GM21825 (cell line): ENCODE measurements around the gene ZNF761.
"Not testable (repeated sequence)": the region's sequence is repeated elsewhere in the genome, so short reads cannot be mapped to it uniquely, and the experiment has no call there.

Source experiments
- ATAC-seq: cut with Tn5 transposase; IDR thresholded peaks from one replicate; pipeline ENCODE4 v1.9.1; 2021; ENCODE audit warnings: mild to moderate bottlenecking, moderate library complexity; ENCODE audit not compliant: unreplicated experiment

The ZNF761 gene

DNA sequence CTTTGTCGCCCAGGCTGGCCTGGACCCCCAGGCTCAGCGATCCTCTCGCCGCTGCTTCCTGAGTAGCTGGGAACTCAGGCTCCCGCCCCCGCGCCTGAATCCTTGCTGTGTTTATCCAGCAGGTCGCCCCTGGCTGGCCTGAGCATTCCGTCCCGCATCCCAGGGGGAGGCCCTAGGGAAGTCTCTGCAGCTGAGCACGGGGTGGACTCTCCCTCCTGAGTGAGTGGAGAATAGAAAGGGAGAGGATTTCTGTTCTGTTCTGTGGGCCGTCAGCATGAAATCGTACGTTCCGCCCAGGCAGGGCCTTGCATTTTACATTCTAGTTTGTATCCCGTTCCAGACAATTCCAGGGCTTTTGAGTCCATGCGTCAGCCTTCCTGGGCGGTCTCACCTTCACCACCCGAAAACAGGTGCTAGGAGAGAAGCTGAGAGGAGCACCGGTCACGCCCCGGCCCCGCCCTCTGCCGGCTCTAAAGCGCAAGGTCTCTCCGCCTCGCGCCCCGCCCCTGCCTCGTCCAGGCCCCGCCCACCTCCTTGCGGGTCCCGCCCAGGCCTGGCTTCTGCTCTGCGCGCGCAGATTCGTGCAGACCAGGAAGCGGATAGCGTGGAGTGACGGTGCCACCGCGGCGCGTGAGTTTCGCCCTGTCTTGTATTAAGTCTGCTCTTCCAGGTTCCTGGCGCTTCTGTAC, at the start of gene ZNF761:
ZNF761 (plus strand) TSS at position 586 of the 689 bp plus-strand sequence. CDS start 15,285 bp downstream, outside the sequence.
- peak; percentile 97 for ATAC-seq

DNA sequence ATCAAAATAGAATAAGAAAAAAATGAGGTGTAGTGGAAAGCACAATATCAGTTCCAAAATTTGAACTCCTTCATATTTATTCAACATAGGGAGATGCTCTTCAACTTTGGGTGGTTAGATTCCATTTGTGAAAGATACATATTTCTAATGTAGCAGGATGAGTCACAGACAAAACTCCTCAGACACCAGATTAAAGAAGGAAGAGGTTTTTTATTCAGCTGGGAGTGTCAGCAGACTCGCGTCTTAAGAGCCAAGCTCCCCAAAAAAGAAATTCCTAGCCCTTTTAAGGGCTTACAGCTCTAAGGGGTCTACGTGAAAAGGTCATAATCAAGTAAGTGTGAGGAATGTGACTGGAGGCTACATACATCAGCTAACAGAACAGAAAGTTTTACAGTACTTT, 43.6 kb upstream of the ZNF761 start:
- no peak for ATAC-seq

DNA sequence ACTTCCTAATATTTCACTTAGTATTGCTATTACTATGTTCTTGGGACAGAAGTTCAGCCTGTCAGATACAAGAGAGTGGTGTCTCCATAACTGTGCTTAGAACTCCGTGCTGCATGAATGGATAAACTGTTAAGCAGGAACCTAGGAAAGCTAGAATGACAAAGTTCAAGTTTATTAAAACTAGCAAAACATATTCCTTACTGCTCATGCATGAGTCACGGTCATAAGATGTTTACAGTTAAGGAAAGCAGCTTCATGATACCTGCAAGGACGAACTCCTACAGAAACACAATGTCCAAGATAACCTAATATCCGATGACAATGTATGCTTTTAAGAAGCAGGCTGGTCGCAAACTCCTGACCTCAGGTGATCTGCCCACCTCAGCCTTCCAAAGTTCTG, 42.9 kb upstream of the ZNF761 start:
- ATAC-seq = no peak

DNA sequence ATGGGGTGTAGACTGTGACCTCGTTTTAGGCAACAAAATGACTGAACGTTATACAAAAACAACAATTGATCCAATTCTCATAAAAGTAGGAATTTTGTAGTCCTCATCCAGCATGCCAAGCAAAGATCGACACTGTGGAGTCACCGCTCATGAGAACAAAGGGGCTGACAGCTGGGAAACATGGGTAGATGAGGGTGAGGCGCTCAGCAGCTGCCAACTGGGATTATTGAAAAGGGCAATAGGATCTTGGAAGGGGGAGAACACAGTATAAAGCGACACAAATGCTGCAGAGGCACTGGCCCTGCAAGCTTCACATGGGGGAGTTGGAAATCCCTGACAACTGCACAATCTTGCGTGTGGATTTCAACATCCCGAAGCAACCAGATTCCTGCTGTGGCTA, 42.2 kb upstream of the ZNF761 start:
- ATAC-seq = no peak

DNA sequence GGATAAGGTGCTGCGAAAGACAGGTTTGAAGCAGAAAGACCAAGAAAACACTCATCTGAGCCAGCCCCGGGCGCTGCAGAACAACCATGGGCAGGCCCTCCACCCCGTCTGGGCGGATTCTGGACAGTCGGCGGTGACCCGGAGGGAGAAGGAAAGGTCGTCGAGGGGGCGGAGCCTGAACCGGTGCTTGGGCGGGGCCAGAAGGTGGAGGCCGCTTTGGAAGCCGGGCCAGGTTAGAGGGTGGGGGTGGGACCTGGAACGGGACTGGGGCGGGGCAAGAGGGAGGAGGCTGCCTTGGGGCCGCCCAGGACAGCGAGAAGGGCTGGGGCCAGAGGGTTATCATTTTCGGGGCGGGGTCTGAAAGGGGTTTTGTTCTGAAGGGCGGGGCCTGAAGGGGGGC, 41.8 kb upstream of the ZNF761 start:
- ATAC-seq = no peak

DNA sequence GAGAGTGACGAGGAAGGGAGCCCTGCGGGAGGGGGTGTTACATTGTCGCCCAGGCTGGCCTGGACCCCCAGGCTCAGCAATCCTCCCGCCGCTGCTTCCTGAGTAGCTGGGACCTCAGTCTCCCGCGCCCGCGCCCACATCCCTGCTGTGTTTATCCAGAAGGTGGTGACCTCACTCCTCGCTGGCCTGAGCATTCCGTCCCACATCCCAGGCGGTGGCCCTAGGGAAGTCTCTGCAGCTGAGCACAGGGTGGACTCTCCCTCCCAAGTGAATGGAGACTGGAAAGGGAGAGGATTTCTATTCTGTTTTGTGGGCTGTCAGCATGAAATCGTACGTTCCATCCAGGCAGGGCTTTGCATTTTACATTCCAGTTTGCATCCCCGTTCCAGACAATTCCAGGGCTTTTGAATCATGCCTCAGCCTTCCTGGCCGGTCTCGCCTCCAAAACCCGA, 37.2 kb upstream of the ZNF761 start:
- ATAC-seq = peak; percentile 6

DNA sequence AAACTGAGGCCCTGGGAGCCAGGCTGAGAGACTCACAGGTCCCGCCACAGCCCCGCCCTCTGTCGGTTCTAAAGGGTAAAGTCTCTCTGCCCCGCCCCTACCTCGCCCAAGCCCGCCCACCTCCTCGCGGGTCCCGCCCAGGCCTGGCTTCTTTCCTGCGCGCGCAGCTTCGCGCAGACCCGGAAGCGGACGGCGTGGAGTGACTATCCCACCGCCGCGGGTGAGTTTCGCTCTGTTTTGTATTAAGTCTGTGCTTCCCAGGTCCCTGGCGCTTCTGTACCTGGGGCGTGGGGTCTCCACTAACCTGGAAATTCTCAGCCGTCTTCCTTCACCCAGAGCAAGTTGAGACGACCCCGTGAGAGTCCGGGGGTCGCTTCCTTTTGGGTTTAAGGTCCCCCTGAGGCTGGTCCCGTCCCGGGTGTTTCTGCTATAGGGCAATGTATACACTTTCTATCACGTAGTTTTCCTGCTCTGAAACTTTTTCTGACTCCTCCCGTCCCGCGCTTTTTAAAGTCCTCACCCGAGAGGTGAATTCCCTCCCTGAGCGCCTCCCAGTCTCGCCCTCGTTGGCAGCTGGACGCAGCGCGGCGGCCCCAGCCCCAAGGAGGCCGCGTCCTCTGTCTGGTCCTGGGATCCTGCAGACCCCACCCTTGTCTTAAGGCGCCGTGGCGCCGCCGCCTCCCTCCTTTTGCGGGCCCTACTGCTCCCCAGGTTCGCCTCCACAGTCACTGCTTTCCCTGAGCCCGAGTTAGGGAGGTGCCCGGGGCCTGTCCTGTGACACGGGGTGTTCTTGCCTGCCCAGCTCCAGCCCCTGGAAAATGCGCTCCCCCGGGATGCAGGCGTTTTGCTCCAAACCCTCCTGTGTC, 36.6 kb upstream of the ZNF761 start, which contains the start of gene ZNF765:
ZNF765 (plus strand) TSS at position 176 of the 866 bp plus-strand sequence. CDS start 2,867 bp downstream, outside the sequence.
- peak; percentile 79 for ATAC-seq

DNA sequence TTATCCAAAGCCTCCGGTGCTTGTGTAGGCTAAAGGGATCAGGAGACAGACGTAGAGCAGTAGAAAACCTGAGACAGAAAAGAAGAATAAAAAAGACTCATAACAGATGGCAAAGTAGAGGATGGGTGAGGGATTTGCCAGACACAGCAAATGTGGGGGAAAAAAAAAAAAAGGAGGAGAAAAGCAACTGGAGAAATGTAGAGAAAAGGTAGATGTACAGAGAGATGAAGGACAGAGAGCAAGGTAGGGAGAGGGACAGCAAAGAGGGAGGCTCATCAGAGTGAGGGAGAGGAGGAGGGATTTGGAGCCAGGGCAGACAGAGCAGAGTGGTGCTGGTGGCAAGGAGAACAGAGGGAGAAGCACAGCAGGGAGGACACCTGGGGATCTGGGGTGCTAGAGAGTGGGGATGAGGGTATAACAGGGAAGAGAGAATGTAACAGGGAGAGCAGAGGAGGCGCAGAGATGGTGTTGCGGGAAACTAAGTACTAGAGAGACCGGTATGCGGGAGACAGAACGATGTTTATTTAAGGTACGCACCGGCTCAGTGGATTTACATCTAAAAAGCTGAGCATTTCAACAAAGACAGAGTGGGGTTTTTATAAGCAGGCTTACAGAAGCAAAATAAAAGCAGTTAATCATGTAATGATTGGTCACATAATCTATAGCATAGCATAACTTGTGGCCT, 35.8 kb upstream of the ZNF761 start:
- not testable (repeated sequence) for ATAC-seq

DNA sequence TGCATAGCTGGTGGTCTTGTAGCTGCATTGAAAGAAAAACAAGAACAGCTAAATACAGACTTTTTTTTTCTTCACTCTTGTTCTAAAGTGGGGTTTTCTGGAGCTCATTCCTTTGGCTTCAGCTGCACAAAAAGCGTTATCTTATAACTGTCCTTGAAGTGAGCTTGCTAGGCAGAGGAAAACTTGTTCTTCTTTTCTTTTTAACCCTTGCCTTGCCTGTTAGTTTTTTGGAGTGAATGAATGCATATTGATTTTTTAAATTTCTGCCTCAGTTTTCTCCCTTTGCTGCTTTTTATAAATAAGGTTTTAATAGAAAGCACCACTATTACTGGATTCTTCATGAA, 35.3 kb upstream of the ZNF761 start:
- ATAC-seq = no peak

DNA sequence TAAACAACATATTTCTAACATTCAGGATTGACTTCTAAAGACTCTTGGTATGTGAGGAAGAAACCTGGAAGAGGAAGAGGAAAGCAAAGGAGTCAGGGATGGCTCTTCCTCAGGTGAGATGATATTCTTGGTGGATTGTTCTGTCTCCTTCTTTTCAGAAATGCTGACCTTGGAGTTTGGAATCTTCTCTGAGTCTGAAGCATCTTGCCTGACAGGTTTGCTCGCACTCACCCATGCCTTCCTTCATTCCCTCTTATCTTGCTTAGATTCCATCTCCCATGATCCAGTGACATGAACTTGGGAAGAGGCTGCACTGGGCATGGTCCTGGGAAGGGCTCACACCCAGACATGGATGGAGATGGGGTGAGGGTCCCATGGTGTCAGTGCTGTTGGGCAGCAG, 33.9 kb upstream of the ZNF761 start:
- ATAC-seq = not testable (repeated sequence)

DNA sequence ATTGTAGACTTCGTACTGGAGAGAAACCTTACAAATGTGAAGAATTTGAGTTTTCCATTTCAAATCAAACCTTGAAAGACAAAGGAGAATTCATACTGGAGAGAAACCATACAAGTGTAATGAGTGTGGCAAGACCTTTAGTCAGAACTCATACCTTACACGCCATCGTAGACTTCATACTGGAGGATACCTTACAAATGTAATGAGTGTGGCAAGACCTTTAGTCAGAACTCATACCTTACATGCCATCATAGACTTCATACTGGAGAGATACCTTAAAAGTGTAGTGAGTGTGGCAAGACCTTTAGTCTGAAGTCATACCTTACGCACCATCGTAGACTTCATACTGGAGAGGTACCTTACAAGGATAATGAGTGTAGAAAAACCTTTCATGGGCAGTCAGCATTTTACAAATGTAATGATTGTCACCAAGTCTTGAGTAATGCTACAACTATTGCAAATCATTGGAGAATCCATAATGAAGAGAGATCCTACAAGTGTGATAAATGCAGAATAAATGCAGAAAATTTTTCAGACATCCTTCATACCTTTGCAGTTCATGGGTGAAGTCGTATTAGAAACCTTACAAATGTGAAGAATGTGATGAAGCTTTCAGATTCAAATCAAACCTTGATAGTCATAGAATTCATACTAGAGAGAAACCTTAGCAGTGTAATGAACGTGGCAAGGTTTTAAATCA, 22.1 kb upstream of the ZNF761 start:
- no peak for ATAC-seq

DNA sequence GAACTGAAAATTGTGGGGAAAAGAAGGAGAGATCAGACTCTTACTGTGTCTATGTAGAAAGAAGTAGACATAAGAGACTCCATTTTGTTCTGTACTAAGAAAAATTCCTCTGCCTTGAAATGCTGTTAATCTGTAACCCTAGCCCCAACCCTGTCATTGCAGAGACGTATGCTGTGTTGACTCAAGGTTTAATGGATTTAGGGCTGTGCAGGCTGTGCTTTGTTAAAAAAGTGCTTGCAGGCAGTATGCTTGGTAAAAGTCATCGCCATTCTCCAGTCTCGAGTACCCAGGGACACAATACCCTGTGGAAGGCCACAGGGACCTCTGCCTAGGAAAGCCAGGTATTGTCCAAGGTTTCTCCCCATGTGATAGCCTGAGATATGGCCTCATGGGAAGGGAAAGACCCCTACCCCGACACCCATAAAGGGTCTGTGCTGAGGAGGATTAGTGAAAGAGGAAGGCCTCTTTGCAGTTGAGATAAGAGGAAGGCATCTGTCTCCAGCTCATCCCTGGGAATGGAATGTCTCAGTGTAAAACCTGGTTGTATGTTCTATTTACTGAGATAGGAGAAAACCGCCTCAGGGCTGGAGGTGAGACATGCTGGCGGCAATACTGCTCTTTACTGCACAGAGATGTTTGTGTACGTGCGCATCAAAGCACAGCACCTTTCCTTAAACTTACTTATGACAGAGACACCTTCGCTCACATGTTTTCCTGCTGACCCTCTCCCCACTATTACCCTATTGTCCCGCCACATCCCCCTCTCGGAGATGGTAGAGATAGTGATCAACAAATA, 11.1 kb upstream of the ZNF761 start:
- ATAC-seq = not testable (repeated sequence)

DNA sequence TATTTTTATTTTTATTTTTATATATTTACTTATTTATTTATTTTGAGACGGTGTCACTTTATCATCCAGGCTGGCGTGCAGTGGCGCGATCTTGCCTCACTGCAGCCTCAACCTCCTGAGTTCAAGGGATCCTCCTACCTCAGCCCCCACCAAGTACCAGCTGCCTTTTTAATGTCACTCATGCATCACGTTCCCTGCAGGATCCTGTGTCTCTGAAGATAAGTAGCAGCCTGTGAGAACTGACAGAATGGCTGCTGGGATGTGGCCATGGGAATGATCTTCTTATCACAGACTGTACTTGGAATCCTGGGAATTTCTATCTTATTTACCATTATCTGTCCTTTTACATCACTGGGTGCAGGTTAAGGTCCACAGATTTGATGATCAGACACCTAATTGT, 9.2 kb upstream of the ZNF761 start:
- no peak for ATAC-seq

DNA sequence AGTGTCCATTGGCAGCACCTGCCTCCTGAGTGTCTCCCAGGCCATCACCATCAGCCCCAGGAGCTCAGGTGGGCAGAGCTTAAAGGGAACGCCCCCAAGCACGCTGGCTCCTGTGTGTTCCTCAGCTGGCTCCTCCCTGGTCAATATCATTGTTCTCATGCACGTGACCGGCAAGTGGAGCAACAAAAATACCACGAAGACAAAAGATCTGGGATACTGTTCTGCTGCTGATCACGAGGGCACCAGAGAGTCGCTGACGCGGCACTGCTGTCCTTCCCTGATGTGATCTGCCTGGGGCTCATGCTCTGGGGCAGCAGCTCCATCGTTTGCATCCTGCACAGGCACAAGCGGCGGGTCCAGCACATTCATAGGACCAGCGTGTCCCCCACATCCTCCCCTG, 8.7 kb upstream of the ZNF761 start:
- not testable (repeated sequence) for ATAC-seq

DNA sequence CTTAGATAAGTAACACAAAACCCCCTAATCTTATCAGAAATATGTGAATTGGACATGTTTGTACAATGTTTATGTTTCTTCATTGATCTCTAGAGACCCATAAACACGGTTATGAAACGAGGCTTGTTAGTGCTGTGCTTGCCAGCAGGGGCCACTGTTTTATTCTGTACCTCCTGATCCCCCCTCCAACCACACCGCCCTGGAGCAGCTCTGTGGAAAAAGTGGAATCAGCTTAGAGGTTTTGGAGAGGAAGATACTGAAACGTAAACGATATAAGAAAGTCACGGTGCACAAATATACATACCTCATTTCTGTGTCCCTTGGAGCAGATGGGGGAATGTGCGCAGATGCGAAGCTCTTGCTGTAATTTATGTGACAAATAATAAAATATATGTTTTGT, 8.1 kb upstream of the ZNF761 start:
- ATAC-seq = not testable (repeated sequence)

DNA sequence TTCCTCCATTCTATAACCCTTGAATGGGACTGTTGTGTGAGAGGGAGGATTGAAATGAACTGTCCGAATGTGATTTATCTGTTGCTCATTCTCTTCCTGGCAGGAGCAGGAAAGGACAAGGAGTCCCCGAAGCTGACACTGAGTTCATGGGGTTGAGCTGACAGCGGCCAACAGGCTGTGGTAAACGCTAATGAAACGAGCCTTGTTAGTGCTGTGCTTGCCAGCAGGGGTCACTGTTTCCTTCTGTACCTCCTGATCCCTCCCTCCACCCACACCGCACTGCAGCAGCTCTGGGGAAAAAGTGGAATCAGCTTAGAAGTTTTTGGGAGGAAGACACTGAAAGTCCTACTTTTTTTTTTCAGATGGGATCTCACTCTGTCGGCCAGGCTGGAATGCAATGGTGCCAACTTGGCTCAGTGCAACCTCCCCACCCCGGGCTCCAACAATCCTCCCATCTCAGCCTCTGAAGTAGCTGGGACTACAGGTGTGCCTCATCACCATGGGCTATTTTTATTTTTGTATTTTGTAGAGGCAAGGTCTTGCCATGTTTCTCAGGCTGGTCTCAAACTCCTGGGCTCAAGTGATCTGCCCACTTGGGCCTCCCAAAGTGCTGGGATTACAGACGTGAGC, 6.7 kb upstream of the ZNF761 start:
- ATAC-seq = no peak

DNA sequence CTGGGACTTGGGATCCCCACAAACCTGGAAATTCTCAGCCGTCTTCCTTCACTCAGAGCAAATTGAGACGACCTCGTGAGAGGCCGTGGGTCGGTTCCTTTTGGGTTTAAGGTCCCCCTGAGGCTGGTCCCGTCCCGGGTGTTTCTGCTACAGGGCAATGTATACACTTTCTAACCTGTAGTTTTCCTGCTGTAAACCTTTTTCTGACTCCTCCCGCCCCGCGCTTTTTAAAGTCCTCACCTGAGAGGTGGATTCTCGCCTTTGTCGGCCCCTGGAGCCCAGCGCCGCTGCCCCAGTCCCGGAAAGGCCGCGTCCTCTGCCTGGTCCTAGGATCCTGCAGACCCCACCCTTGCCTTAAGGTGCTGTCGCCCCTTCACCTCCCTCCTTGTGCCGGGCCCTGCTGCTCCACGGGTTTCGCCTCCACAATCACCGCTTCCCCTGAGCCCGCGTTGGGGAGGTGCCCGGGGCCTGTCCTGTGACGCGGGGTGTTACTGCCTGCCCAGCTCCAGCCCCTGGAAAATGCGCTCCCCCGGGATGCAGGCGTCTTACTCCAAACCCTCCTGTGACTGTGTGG, 391 bp downstream of the ZNF761 start:
- peak; percentile 6 for ATAC-seq

DNA sequence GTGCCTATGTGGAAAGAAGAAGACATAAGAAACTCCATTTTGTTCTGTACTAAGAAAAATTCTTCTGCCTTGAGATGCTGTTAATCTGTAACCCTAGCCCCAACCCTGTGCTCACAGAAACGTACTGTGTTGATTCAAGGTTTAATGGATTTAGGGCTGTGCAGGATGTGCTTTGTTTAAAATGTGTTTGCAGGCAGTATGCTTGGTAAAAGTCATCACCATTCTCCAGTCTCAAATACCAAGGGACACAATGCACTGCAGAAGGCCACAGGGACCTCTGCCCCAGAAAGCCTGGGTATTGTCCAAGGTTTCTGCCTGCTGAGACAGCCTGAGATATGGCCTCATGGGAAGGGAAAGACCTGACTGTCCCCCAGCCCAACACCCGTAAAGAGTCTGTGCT, 12.0 kb downstream of the ZNF761 start:
- ATAC-seq = not testable (repeated sequence)

DNA sequence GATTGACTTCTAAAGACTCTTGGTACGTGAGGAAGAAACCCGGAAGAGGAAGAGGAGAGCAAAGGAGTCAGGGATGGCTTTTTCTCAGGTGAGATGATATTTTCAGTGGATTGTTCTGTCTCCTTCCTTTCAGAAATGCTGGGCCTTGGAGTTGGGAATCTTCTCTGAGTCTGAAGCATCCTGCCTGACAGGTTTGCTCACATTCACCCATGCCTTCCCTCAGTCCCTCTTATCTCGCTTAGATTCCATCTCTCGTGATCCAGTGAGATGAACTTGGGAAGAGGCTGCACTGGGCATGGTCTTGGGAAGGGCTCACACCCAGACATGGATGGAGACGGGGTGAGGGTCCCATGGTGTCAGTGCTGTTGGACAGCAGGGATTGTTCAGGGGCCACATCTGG, 15.4 kb downstream of the ZNF761 start:
- ATAC-seq = not testable (repeated sequence)
